Measurements from ENCODE around the gene OR9K2.
"Not testable (repeated sequence)": the region's sequence is repeated elsewhere in the genome, so short reads cannot be mapped to it uniquely, and the experiment has no call there.

The OR9K2 gene

GRCh38 chr12:55126106-55126505, at the start of gene OR9K2:
OR9K2 (plus strand) TSS chr12:55126406; CDS start chr12:55129835, 3,429 bp downstream.
- DNase-seq (ENCODE audit: low read depth, low spot score): no peak

GRCh38 chr12:55092579-55092978, 33.6 kb upstream of the OR9K2 start:
- no peak for DNase-seq (ENCODE audit: low read depth, low spot score)

- no peak for DNase-seq (ENCODE audit: low read depth, low spot score)
Measured at GRCh38 chr12:55112378-55112875, 13.8 kb upstream of the OR9K2 start.

GRCh38 chr12:55116152-55116551, 10.1 kb upstream of the OR9K2 start:
- DNase-seq (ENCODE audit: low read depth, low spot score): no peak

GRCh38 chr12:55132816-55133215, 6.6 kb downstream of the OR9K2 start:
- DNase-seq (ENCODE audit: low read depth, low spot score): no peak

- DNase-seq (ENCODE audit: low read depth, low spot score): no peak
Measured at GRCh38 chr12:55142669-55143565, 16.7 kb downstream of the OR9K2 start.

- no peak for DNase-seq (ENCODE audit: low read depth, low spot score)
Measured at GRCh38 chr12:55143566-55143870, 17.3 kb downstream of the OR9K2 start.

GRCh38 chr12:55167010-55167640, 40.9 kb downstream of the OR9K2 start:
- DNase-seq (ENCODE audit: low read depth, low spot score): not testable (repeated sequence)

- no peak for DNase-seq (ENCODE audit: low read depth, low spot score)
Measured at GRCh38 chr12:55171445-55171844, 45.2 kb downstream of the OR9K2 start.

- DNase-seq (ENCODE audit: low read depth, low spot score): not testable (repeated sequence)
Measured at GRCh38 chr12:55171846-55172245, 45.6 kb downstream of the OR9K2 start.

GRCh38 chr12:55172686-55173085, 46.5 kb downstream of the OR9K2 start:
- no peak for DNase-seq (ENCODE audit: low read depth, low spot score)

GRCh38 chr12:55173456-55173855, 47.2 kb downstream of the OR9K2 start:
- DNase-seq (ENCODE audit: low read depth, low spot score): no peak
